ENCODE data around the gene DAB2IP. TPM values are rescaled to one million over a fixed set of nuclear protein-coding genes. Genes with fewer than 3 reads are reported as not detected.

Gene DAB2IP
- total RNA-seq, 1 experiment from 2014 or later, result 31.0 TPM

DNA sequence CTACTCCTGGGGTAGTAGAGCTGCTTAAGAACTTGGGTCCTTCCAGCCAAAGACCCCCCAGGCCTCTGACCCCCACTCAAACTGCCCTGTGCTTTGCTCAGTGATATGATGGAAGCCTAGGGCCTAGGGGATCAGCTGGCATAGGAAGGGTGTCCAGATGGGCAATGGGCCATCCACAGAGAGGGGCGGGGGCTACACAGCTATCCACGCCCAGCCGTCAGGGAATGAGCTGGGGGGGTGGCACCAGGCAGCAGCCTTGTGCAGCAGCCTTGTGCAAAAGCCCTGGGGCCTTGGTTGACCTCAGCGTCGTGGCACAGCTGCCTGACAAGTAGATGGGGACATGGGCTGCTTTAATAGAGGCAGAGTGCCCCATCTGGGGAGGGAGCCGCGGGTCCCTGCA lies 43.2 kb downstream of the DAB2IP start (continued):
- TF ChIP-seq EZH2 (IDR thresholded peaks at IDR 0.05), result no peak
- TF ChIP-seq TCF7L2 (IDR thresholded peaks at IDR 0.05; ENCODE audit: borderline replicate concordance, extremely low read depth, insufficient read depth, insufficient read length), result no peak
- no peak for TF ChIP-seq SP1 (IDR thresholded peaks at IDR 0.05; ENCODE audit: low read depth)
- TF ChIP-seq SRF (IDR thresholded peaks at IDR 0.05; ENCODE audit: low read depth), result no peak
- no peak for TF ChIP-seq JUND (IDR thresholded peaks at IDR 0.05)
- TF ChIP-seq ELF1 (IDR thresholded peaks at IDR 0.05; ENCODE audit: borderline replicate concordance, low read depth), result no peak
- no peak for TF ChIP-seq CBX3 (IDR thresholded peaks at IDR 0.05; ENCODE audit: low read depth)
- no peak for TF ChIP-seq FOSL1 (IDR thresholded peaks at IDR 0.05; ENCODE audit: low read depth)
- no peak for TF ChIP-seq EGR1 (IDR thresholded peaks at IDR 0.05; ENCODE audit: low read depth)
- TF ChIP-seq POLR2AphosphoS5 (IDR thresholded peaks at IDR 0.05; ENCODE audit: low read depth, low read length), result no peak

DNA sequence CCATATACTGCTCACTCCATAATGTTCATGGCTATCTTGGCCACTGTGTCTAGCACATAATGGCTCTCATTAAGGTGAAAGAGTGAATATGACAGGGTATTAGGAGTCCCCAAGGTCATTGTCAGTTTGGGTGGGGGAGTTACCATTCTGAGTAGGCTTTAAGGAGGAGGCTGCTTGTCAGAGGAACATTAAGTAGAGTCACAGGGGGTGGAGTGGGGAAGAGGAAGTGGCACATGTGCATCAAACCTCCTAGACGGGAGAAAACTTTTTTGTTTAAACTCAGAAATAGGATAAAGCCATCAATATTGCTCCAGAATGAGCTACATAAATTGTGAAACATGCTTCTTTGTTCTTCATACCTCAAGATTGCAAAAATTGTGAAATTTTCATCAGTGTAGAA lies 45.5 kb downstream of the DAB2IP start:
- Histone ChIP-seq H3K4me2 (ENCODE audit: low read length) (no peak overlapping the region), H2AFZ (ENCODE audit: low read depth, low read length, poor library complexity, severe bottlenecking) (no peak overlapping the region), H4K20me1 (ENCODE audit: insufficient read depth) (no peaks in the 10 kb centered on the region), H3K4me3 (replicated peaks in 1 of 2; ENCODE audit: low read depth in 1 of 2, low read length in 2 of 2) (no peak overlapping the region), H3K4me1 (ENCODE audit: control insufficient read depth in 1 of 2, insufficient read depth in 2 of 2, low read length in 2 of 2) (peaks cover 17 to 36% of the 10 kb centered on the region in 2 experiments), H3K36me3 (ENCODE audit: control insufficient read depth in 1 of 2, insufficient read depth in 2 of 2, low read length in 2 of 2) (no peaks in the 10 kb centered on the region), H3K9ac (ENCODE audit: low read length) (no peak overlapping the region), H3K27ac (ENCODE audit: low read depth, low read length) (no peak overlapping the region), H3K9me3 (ENCODE audit: control insufficient read depth in 1 of 2, insufficient read depth in 1 of 2, low read depth in 1 of 2, low read length in 2 of 2) (no peaks in the 10 kb centered on the region), H3K27me3 (ENCODE audit: insufficient read depth, low read length) (no peaks in the 10 kb centered on the region), H3K9me2 (ENCODE audit: insufficient read depth) (no peaks in the 10 kb centered on the region), H3K79me2 (ENCODE audit: insufficient read depth, low read length) (peaks cover 8% of the 10 kb centered on the region; the same call in 1 of the 2 replicates)
- ATAC-seq, result no peak
- ChIA-PET POLR2A (no interaction called here), CTCF (interaction anchor here (0.6 to 2.9 kb wide), 6 partner anchors 10 to 429 kb away, joined by 3 to 16 read pairs (median 4); partner anchors contain the start of gene GSN), RAD21 (ENCODE audit: low non-redundant PET in 1 of 2, low total read pairs in 2 of 2, uncharacterized antibody in 2 of 2, unreplicated experiment in 2 of 2) (no interaction called here)
- BruUV-seq (replicated peaks), result no TSS peak
- no peak for DNase-seq (ENCODE audit: low read depth, low spot score)
- intact Hi-C loops (cut with micrococcal nuclease), result loop anchor here (5.0 kb wide), 1 partner anchor 165 kb away; no protein-coding TSS in a partner anchor
- TF ChIP-seq CBX3 (IDR thresholded peaks at IDR 0.05; ENCODE audit: low read depth) (no peak), ELF1 (IDR thresholded peaks at IDR 0.05; ENCODE audit: borderline replicate concordance, low read depth) (no peak), EZH2phosphoT487 (IDR thresholded peaks at IDR 0.05; ENCODE audit: borderline replicate concordance) (no peak), TCF7L2 (IDR thresholded peaks at IDR 0.05; ENCODE audit: borderline replicate concordance, extremely low read depth, insufficient read depth, insufficient read length) (no peak), POLR2A (IDR thresholded peaks at IDR 0.05; ENCODE audit: borderline replicate concordance, extremely low read depth, insufficient read depth, insufficient read length) (no peak), CEBPB (IDR thresholded peaks at IDR 0.05; ENCODE audit: low read depth) (no peak), EGR1 (IDR thresholded peaks at IDR 0.05; ENCODE audit: low read depth) (no peak), ZFX (IDR thresholded peaks at IDR 0.05) (no peak), YY1 (IDR thresholded peaks at IDR 0.05; ENCODE audit: extremely low read depth, insufficient replicate concordance, low read depth, low read length) (no peak), FOSL1 (IDR thresholded peaks at IDR 0.05; ENCODE audit: low read depth) (no peak), SIN3A (IDR thresholded peaks at IDR 0.05; ENCODE audit: low read depth) (no peak), SRF (IDR thresholded peaks at IDR 0.05; ENCODE audit: low read depth) (no peak), POLR2AphosphoS5 (IDR thresholded peaks at IDR 0.05; ENCODE audit: low read depth, low read length) (no peak), EZH2 (IDR thresholded peaks at IDR 0.05) (no peak)
- TF ChIP-seq, protein P1, sequence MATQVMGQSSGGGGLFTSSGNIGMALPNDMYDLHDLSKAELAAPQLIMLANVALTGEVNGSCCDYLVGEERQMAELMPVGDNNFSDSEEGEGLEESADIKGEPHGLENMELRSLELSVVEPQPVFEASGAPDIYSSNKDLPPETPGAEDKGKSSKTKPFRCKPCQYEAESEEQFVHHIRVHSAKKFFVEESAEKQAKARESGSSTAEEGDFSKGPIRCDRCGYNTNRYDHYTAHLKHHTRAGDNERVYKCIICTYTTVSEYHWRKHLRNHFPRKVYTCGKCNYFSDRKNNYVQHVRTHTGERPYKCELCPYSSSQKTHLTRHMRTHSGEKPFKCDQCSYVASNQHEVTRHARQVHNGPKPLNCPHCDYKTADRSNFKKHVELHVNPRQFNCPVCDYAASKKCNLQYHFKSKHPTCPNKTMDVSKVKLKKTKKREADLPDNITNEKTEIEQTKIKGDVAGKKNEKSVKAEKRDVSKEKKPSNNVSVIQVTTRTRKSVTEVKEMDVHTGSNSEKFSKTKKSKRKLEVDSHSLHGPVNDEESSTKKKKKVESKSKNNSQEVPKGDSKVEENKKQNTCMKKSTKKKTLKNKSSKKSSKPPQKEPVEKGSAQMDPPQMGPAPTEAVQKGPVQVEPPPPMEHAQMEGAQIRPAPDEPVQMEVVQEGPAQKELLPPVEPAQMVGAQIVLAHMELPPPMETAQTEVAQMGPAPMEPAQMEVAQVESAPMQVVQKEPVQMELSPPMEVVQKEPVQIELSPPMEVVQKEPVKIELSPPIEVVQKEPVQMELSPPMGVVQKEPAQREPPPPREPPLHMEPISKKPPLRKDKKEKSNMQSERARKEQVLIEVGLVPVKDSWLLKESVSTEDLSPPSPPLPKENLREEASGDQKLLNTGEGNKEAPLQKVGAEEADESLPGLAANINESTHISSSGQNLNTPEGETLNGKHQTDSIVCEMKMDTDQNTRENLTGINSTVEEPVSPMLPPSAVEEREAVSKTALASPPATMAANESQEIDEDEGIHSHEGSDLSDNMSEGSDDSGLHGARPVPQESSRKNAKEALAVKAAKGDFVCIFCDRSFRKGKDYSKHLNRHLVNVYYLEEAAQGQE (IDR thresholded peaks at IDR 0.05; ENCODE audit: low read depth), result no peak
- TF ChIP-seq, protein P2, sequence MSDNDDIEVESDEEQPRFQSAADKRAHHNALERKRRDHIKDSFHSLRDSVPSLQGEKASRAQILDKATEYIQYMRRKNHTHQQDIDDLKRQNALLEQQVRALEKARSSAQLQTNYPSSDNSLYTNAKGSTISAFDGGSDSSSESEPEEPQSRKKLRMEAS (IDR thresholded peaks at IDR 0.05), result no peak
- TF ChIP-seq, protein P3, sequence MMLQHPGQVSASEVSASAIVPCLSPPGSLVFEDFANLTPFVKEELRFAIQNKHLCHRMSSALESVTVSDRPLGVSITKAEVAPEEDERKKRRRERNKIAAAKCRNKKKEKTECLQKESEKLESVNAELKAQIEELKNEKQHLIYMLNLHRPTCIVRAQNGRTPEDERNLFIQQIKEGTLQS (IDR thresholded peaks at IDR 0.05), result no peak
- TF ChIP-seq, protein P4, sequence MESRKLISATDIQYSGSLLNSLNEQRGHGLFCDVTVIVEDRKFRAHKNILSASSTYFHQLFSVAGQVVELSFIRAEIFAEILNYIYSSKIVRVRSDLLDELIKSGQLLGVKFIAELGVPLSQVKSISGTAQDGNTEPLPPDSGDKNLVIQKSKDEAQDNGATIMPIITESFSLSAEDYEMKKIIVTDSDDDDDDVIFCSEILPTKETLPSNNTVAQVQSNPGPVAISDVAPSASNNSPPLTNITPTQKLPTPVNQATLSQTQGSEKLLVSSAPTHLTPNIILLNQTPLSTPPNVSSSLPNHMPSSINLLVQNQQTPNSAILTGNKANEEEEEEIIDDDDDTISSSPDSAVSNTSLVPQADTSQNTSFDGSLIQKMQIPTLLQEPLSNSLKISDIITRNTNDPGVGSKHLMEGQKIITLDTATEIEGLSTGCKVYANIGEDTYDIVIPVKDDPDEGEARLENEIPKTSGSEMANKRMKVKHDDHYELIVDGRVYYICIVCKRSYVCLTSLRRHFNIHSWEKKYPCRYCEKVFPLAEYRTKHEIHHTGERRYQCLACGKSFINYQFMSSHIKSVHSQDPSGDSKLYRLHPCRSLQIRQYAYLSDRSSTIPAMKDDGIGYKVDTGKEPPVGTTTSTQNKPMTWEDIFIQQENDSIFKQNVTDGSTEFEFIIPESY (IDR thresholded peaks at IDR 0.05; ENCODE audit: extremely low read depth, insufficient replicate concordance, low read length), result no peak

Data from HCT116 (cell line).